ENCODE data around the gene TSPYL4. TPM values are rescaled to one million over a fixed set of nuclear protein-coding genes. Genes with fewer than 3 reads are reported as not detected.

Gene TSPYL4
- total RNA-seq, 1 donor from 2014 or later, result 32.2 TPM

DNA sequence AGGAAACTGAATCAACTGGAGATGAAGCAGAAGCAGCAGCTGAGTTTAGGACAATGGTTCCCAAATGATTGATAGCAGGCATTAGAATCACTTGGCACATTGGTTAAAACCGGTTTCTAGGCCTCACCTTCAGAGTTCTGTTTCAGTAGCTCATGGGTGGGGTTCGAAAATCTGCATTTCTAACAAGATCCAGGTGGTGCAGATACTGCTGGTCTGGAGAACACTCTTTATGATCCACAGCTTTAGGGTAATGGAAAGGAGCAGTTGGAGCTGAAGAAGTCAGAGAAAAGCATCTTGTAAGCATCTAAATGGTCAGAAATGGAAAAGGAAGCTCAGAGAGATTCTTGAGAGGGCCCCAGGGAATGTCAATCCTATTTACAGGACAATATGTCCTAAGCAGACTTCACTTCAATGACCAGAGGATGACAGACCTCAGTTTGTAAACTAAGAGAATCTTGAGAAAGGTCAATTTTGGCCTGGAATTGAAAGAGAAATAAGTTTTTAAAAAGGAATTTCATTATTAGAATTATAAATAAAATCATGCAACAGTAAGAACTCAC is 17.4 kb upstream of the TSPYL4 start:
- H3K9me3 Mint-ChIP-seq, result no peaks in the 10 kb centered on the region
- no peak overlapping the region for H3K4me2 ChIP-seq
- H3K4me1 Mint-ChIP-seq, result peaks cover 18% of the 10 kb centered on the region
- H3K27ac Mint-ChIP-seq, result no peak overlapping the region
- no peaks in the 10 kb centered on the region for H3K27me3 ChIP-seq
- H3K4me1 ChIP-seq, result peaks cover 14% of the 10 kb centered on the region
- H3K36me3 Mint-ChIP-seq, result peaks cover 10% of the 10 kb centered on the region
- TF ChIP-seq EZH2 (IDR thresholded peaks at IDR 0.05) (no peak), CTCF (IDR thresholded peaks at IDR 0.05) (no peak), EZH2phosphoT487 (IDR thresholded peaks at IDR 0.05) (no peak)
- H3K9me3 ChIP-seq (ENCODE audit: low read depth), result no peaks in the 10 kb centered on the region
- no peak overlapping the region for H3K4me3 ChIP-seq
- H3K27ac ChIP-seq, result no peak overlapping the region
- DNase-seq (ENCODE audit: low spot score), result no peak
- H2AFZ ChIP-seq (replicated peaks), result no peak overlapping the region
- H3K9ac ChIP-seq, result no peak overlapping the region
- no peaks in the 10 kb centered on the region for H3F3A ChIP-seq (ENCODE audit: low read depth)
- peaks cover 24% of the 10 kb centered on the region for H4K20me1 ChIP-seq (ENCODE audit: low read depth)
- no peak overlapping the region for H3K4me3 Mint-ChIP-seq
- no peaks in the 10 kb centered on the region for H3K27me3 Mint-ChIP-seq (ENCODE audit: insufficient read depth, low read depth)
- H3K79me2 ChIP-seq (ENCODE audit: low read depth), result peaks cover 20% of the 10 kb centered on the region
- no peaks in the 10 kb centered on the region for H3K36me3 ChIP-seq

- H3K79me2 ChIP-seq (ENCODE audit: low read depth), result no peaks in the 10 kb centered on the region
- no peak overlapping the region for H2AFZ ChIP-seq (replicated peaks)
- H3K4me2 ChIP-seq, result no peak overlapping the region
- DNase-seq (ENCODE audit: low spot score), result peak; percentile 59
- H4K20me1 ChIP-seq (ENCODE audit: low read depth), result peaks cover 13% of the 10 kb centered on the region
- H3K9me3 ChIP-seq (ENCODE audit: low read depth), result no peaks in the 10 kb centered on the region
- H3F3A ChIP-seq (ENCODE audit: low read depth), result no peaks in the 10 kb centered on the region
- H3K9ac ChIP-seq, result no peak overlapping the region
- H3K36me3 Mint-ChIP-seq, result peaks cover 18% of the 10 kb centered on the region
- peaks cover 2% of the 10 kb centered on the region for H3K27me3 Mint-ChIP-seq (ENCODE audit: insufficient read depth, low read depth)
- H3K27ac ChIP-seq, result no peak overlapping the region
- H3K36me3 ChIP-seq, result no peaks in the 10 kb centered on the region
- no peak overlapping the region for H3K27ac Mint-ChIP-seq
- H3K4me3 Mint-ChIP-seq, result no peak overlapping the region
- H3K9me3 Mint-ChIP-seq, result no peaks in the 10 kb centered on the region
- no peak overlapping the region for H3K4me3 ChIP-seq
- TF ChIP-seq EZH2 (IDR thresholded peaks at IDR 0.05) (no peak), CTCF (IDR thresholded peaks at IDR 0.05) (peak; percentile 87), EZH2phosphoT487 (IDR thresholded peaks at IDR 0.05) (no peak)
- H3K27me3 ChIP-seq, result no peaks in the 10 kb centered on the region
- peaks cover 13% of the 10 kb centered on the region for H3K4me1 Mint-ChIP-seq
- peaks cover 10% of the 10 kb centered on the region for H3K4me1 ChIP-seq
These were observed 14.9 kb upstream of the TSPYL4 start for GRCh38 chr6:116268589-116269293.

- no peak overlapping the region for H3K4me3 Mint-ChIP-seq
- Histone ChIP-seq H3K9me3 (ENCODE audit: low read depth) (no peaks in the 10 kb centered on the region), H2AFZ (replicated peaks) (no peak overlapping the region), H3K4me1 (peaks cover 10% of the 10 kb centered on the region), H3K36me3 (no peaks in the 10 kb centered on the region), H3K27me3 (no peaks in the 10 kb centered on the region), H3K79me2 (ENCODE audit: low read depth) (no peaks in the 10 kb centered on the region), H3K4me2 (no peak overlapping the region), H3F3A (ENCODE audit: low read depth) (no peaks in the 10 kb centered on the region), H4K20me1 (ENCODE audit: low read depth) (peaks cover 13% of the 10 kb centered on the region), H3K4me3 (no peak overlapping the region), H3K9ac (no peak overlapping the region), H3K27ac (no peak overlapping the region)
- no peak overlapping the region for H3K27ac Mint-ChIP-seq
- peaks cover 15% of the 10 kb centered on the region for H3K36me3 Mint-ChIP-seq
- peaks cover 13% of the 10 kb centered on the region for H3K4me1 Mint-ChIP-seq
- no peak for TF ChIP-seq EZH2 (IDR thresholded peaks at IDR 0.05)
- no peak for TF ChIP-seq EZH2phosphoT487 (IDR thresholded peaks at IDR 0.05)
- TF ChIP-seq CTCF (IDR thresholded peaks at IDR 0.05), result no peak
- peaks cover 2% of the 10 kb centered on the region for H3K27me3 Mint-ChIP-seq (ENCODE audit: insufficient read depth, low read depth)
- DNase-seq (ENCODE audit: low spot score), result no peak
- H3K9me3 Mint-ChIP-seq, result peaks cover 3% of the 10 kb centered on the region
These were observed 14.1 kb upstream of the TSPYL4 start for GRCh38 chr6:116267836-116268588.

All from neural progenitor cell (in vitro differentiated cells).